Stimulated activated CD4-positive, alpha-beta T cell treated with anti-CD3 and anti-CD28 coated beads, Interleukin-1b, Interleukin-23, amount 100 ng/mL, for 4 hours (primary cell): ENCODE results near the gene UGT1A8.
"Not testable (repeated sequence)": the region's sequence is repeated elsewhere in the genome, so short reads cannot be mapped to it uniquely, and the experiment has no call there.

Source experiments
- DNase-seq, 2 donors: peaks; one replicate each; pipeline ENCODE4 v3.0.0-alpha.2; 2020; ENCODE audit warnings: low read depth in 2 of 2

The UGT1A8 gene

DNA sequence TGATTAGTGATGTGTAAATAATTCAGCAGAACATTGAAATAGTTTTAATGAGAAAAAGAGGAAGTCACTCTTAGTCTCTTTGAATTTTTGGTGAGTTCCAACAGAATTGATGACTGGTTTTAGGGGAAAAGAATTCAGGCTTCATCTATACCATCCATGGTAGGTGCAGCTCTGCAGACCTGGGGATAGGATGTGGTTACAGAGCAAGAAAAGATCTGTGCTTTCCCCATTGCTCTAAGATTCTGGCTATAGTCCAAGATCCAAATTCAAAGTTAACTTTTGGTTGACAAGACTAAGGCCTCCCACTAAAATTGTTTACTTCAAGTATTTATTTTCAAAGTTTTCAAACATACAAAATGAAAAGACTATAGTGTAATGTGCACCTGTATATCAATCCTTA is 22.4 kb downstream of the UGT1A8 start:
- DNase-seq, result no peak

DNA sequence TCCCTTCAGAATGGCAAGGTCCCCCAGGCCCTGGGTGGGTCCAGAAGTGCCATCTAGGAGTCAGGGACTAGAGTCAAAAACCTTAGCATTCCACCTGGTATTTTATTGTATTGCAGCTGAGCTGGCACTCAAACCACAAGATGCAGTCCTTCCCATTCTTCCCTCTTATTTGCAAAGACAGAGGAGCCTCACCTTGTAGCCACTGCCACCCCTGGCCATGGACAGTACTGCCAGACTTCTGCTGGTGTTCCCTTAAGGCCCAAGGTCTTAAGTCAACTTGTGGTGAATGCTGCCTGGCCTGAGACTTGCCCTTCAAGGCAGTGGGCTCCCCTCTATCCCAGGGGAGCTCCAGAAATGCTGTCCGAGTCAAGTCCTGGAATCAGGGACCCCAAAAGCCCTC is 25.7 kb downstream of the UGT1A8 start:
- DNase-seq, result no peak

DNA sequence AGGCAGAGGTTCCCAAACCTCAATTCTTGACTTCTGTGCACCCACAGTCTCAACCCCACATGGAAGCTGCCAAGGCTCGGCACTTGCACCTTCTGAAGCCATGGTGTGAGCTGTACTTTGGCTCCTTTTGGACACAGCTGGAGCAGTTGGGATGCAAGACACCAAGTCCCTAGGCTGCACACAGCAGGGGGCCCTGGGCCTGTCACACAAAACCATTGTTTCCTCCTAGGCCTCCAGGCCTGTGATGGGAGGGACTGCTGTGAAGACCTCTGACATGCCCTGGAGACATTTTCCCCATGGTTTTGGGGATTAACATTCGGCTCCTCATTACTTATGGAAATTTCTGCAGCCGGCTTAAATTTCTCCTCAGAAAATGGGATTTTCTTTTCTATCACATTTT is 28.6 kb downstream of the UGT1A8 start:
- DNase-seq, result not testable (repeated sequence)

DNA sequence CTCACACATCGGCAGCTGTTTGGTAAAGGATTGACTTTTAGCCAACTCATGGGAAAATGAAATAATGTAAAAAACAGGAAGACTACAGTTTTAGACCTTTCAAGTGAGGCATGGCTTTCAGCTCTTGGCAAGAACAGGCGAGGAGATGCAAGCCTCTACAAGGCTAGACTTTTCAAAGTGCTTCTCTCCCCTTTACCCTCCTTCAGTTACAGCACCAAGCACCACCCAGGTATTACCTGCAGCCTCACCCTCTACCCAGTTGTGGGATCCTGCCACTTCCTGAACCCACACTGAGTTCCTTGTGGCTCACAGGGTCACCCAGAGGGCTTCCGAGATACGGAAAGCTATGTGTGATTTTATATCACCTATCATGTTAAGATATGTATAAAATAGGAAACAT is 33.5 kb downstream of the UGT1A8 start:
- no peak for DNase-seq

DNA sequence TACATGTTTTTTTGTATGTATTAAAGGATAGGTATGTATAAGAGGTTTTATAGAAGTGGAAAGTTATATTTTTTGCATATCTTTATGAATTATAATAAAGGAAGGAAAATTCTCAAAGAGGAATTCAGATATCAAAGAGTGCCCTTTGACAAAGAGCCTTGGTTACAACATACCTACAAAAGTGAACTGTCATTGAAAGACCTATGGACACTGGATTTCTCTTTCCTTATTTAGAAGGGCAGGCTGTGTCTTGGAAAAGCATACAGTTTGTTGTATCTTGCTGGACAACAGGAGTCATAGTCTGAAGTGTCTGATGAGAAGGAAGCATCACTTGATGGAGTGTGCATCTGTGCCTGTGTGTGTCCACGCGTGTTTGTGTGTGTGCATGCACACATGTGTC is 34.0 kb downstream of the UGT1A8 start:
- no peak for DNase-seq

DNA sequence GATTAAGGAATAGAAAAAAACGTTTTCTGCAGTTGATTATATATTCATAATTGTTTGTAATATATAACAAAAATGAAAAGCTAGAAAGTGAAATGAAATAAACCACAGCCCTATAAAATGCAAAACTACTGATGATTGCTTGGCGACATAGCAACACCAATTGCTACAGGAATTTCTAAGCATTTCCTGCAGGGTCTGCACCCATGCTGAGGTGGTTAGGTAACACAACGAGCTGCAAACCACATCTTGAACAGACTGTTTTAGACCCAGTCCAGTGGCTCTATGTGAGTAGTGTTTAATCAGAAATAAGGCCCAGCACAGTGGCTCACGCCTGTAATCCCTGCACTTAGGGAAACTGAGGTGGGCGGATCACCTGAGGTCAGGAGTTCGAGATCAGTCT is 37.1 kb downstream of the UGT1A8 start:
- DNase-seq, result no peak

DNA sequence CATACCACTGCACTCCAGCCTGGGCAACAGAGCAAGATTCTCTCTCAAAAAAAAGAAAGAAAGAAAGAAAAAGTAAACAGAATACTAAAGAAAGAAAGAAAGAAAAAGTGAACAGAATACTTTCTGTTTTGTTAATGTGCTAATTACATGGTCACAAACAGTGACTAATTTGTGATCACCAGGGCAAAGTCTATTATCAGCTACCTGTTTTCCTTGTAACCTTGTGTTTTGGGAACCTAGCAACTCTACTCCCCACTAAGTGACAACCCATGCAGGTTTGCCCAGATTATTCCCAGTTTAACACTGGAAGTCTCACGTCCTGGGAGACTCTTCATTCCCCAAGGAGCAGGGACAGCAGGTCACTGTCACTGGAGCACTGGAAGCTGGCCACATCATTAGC is 37.6 kb downstream of the UGT1A8 start:
- no peak for DNase-seq

DNA sequence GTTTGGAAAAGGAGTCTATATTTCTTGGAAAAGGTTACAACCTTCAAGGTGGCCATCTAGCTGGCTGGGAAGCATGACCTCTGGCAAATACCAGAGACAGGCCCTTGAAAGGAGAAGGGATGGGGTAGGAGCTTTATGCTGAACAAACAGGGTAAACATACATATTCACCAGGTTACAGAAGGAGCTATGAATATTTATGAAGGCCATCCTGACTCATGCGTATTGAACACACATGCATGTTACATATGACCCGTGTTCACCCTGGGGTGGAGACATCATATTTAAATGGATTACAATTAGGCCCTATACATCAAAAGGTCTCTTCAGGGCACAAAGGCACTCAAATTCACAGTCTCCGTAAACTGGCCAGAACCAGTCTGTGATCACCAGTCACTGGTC is 38.5 kb downstream of the UGT1A8 start:
- not testable (repeated sequence) for DNase-seq

DNA sequence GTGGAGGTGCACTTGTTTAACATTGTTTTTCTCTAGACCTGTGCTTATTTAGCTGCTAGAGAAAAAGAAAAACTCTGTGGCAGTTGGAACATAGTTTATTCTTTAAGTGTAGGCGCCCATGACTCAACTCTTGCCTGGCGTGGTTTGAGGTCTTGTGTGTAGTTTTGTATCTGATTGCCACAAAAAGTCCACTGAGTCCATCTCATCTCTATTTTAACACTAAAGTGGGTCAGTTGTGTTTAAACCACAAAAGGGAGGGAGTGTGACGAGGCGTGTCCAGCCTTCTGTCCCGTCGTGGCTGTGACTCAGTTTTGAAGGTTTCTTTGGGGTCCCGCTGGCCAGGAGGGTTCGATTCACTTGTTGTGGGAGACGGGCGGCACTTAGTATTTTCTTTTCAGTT is 39.0 kb downstream of the UGT1A8 start:
- DNase-seq, result no peak

DNA sequence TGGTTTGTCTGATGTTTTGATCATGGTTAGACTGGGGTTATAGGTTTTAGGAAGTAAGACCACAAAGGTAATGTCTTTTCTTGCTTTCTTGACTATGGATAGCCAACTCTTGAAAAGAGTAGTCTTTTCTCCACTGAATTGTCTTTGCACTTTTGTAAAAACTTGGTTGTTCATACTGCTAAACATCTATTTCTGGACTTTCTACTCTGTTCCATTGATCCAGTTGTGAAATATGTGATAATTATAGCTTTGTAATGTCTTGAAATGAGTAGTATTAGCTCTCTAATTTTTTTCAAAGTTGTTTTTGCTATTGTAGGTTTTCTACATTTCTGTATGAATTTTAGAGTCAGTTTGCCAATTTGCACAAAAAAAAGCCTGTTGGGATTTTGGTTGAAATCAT is 41.2 kb downstream of the UGT1A8 start:
- no peak for DNase-seq

DNA sequence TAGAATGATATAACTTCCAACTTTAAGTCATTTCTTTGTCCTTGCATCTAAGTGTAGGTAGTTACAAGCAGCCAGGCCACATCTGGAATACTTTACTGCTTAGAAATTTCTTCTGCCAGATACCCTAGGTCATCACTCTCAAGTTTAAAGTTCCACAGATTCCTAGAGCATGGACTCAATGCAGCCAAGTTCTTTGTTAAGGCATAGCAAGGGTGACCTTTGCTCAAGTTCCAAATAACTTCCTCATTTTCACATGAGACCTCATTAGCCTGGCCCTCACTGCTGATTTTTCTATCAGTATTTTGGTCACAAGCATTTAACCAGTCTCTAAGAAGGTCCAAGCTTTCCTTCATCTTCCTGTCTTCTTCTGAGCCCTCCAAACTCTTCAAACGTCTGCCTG is 46.5 kb downstream of the UGT1A8 start:
- no peak for DNase-seq

DNA sequence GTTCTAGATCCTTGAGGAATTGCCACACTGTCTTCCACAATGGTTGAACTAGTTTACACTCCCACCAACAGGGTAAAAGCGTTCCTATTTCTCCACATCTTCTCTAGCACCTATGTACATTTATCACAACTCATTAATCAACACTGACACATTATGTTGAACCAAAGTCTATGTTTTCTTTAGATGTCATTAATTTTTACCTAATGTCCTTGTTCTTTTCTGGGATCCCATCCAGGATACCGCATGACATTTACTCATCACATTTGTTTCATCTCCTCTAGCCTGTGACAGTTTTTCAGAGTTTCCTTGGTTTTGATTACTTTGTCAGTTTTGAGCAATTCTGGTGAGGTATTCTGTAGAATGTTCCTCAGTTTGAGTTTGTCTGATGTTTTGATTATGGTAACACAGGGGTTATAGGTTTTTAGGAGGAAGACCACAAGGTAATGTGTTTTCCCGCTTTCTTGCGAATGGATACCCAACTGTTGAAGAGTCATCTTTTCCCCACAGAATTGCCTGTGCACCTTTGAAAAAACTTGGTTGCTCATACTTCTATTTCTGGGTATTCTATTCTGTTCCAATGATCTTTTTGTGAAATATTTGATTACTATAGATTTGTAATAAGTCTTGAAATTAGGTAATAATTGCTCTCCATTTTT is 51.3 kb downstream of the UGT1A8 start:
- DNase-seq, result no peak

DNA sequence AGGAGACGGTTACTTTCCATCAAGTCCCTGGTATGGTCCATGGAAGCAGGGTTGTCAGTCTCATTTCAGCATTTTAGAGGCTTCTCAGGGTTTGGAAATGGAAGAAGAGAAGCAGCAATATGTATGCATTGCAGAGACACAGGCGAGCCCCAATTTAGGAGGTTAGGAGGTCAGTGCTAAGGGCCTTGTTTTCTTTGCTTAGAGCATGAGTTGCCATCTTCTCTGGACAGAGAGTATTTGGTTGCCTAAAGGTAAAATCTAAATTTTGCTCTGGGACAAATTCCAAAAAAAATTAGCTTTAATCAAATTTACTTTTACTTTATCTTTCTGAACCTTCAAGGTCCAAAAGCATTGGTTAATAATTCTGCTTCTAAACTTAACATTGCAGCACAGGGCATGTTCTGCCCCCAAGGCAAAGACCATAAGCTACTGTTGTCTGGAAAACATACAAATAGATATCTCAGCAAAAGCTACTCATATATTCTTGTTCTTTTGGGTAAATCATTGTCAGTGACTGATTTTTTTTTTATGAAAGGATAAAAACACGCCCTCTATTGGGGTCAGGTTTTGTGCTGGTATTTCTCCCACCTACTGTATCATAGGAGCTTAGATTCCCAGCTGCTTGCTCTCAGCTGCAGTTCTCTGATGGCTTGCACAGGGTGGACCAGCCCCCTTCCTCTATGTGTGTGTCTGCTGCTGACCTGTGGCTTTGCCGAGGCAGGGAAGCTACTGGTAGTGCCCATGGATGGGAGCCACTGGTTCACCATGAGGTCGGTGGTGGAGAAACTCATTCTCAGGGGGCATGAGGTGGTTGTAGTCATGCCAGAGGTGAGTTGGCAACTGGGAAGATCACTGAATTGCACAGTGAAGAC is 54.1 kb downstream of the UGT1A8 start, which contains the start of gene UGT1A9:
TSS of gene UGT1A9 (plus strand) at position 609 of the 872 bp plus-strand sequence. CDS start at position 646, 37 bp downstream.
- DNase-seq, result no peak

DNA sequence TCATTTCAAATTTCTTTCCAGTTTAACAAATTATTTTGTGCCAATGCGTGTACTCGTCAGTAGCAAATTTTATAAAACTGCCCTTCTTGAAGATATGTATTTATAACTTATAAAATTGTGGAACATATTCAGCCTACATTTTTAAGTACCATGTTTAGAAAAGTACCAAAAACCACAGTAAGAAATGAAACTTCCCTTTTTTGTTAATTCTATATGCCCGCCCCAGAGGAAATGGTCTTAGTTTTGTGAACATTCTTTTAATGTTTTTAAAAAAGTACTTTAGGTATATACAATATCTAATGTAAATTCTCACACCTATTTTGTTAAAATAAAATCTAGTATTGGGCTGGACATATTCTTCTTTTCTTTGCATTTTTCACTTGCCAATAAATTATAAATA is 55.5 kb downstream of the UGT1A8 start:
- no peak for DNase-seq

DNA sequence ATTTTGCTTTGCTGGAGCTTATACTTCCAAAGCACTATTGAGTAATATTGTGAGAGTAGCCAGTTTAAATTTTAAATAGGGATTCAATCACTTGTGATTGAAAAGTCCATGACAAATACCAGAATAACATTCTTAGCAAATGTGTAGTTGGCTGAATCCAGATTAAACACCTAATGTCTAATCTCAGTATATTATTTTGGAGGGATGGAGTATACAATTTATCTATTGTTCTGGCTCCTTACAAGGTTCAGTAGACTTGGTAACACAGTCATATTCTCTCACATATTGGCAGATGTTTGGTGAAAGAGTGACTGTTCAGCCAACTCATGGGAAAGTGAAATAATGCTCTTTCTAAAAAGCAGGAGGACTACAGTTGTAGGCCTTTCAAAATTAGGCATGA is 56.5 kb downstream of the UGT1A8 start:
- no peak for DNase-seq

DNA sequence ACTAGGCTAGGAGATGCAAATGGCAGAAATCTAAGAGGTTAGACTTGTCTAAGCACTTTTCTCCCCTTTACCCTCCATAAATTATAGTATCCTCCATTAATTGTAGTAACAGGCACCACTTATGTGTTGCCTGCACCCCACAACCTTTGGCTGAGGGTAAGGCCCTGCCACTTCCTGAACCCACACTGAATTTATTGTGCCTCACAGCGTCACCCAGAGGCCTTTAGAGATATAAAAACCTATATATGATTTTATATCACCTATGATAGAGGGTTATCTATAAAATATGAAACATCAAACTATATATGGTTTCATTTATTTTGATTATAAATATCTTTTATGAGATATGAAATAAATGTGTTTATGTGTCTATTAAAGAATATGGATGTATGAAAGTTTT is 56.9 kb downstream of the UGT1A8 start:
- no peak for DNase-seq

DNA sequence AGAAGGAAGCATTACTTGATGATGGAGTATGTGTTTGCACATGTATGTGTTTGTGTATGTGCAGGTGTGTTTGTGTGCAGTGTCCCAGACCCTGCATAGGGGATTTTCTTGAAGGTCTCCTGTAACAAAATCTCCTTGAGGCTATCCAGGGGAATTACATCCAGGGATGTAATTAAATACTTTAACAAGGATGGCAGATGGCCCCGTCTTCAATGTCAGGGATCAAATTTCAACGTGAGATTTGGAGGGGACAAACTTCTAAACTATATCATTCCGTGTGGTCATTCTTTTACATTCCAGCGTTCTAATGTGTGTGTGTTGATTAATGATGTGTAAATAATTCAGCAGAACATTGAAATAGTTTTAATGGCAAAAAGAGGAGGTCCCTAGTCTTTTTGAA is 57.6 kb downstream of the UGT1A8 start:
- DNase-seq, result no peak

DNA sequence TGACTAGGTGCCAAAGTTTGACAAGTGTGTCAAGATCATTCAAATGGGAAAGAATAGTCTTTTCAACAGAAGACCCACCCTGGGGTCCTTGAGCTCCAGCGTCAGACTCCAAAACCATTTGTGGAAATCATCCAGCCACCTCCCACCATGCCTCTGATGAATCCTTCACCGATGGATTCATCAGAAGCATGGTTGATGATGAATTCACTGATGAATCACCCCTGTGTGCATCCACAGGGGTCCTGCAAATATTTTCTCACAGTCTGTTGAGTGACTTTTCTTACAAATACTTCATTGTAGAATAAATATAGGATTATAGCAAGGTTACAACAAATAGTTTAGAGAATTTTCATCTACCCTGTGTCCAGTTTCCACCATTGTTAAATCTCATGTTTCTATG is 58.6 kb downstream of the UGT1A8 start:
- DNase-seq, result no peak

DNA sequence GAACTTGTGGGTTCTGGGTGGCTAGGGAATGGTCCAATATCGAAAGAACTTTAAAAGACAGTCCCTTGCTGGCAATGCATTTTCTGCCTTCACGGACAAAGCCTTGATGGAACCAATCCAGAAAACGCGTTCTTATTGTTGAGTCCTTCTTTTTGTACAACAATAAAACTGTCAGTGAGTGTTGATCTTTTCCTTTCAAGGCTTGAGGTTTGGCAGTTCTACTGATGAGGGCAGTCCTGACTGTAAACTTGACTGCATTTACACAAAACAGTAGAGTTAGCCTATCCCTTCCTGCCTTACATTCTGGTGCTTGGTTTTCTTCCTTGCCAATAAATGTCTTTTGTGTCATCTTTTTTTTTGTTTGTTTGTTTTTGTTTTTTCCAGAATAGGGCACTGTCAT is 61.8 kb downstream of the UGT1A8 start:
- no peak for DNase-seq

DNA sequence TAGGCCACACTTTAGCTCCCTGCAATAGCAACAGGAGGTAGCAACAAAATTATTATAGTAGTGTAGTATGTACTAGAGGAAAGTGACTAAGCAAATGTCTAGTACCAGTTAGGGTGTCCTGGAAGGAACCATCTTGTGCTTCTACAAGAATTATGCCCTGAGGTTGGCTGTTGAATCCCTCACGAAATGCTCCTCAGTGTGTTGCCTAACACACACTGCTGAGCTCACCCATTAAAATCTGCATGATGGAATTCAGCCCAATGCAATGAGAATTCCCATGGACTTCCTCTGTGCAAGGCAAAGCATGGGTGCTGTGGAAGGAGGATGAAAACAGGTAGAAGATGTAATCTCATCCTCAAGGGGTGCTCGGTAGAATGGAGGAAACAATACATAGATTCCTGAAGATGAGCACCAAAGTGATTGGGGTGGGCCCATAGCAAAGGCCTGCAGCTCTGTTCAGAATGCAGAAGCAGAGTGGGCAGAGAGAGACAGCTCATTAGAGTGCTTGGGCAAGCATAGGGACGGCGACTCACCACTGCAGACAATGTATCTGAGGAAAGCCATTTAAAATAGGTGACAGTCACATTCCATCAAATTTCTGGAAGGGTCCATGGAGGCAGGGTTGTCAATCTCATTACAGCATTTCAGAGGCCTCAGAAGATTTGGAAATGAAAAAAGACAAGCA is 63.1 kb downstream of the UGT1A8 start:
- no peak for DNase-seq

DNA sequence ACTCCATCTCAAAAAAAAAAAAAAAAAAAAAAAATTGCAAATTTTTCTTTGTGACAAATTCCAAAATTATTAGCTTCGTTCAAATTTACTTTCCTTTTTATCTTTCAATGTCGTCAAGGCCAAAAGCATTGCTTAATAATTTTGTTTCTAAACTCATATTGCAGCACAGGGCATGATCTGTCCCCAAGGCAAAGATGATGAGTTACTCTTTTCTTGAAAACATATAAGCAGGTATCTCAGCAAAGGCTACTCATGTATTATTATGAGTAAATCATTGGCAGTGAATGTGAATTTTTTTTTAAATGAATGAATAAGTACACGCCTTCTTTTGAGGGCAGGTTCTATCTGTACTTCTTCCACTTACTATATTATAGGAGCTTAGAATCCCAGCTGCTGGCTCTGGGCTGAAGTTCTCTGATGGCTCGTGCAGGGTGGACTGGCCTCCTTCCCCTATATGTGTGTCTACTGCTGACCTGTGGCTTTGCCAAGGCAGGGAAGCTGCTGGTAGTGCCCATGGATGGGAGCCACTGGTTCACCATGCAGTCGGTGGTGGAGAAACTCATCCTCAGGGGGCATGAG is 64.2 kb downstream of the UGT1A8 start, which contains the start of gene UGT1A7:
TSS of gene UGT1A7 (plus strand) at position 381 of the 579 bp plus-strand sequence. CDS start at position 418, 37 bp downstream.
- DNase-seq, result no peak

DNA sequence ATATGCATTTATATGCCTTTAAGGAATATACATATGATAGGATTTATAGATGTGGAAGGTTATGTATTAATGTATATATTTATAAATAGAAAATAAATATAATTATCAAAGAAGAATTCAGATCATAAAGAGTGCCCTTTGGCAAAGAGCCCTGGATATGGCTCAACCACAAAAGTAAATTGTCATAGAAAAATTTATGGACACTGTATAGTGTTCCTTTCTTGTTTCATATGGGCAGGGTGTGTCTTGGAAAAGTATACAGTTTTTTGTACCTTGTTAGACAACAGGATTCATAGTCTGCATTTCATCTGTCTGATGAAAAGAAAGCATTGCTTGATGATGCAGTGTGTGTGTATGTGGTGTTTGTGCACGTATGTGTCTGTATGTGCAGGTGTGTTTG is 67.2 kb downstream of the UGT1A8 start:
- DNase-seq, result no peak
